Measurements from ENCODE around the gene C22orf39. TPM values are rescaled to one million over a fixed set of nuclear protein-coding genes. Genes with fewer than 3 reads are reported as not detected.

C22orf39 gene
- total and polyA plus RNA-seq, 4 donors: 11.3 to 22.4 (median 13.5) TPM

GRCh38 chr22:19405652-19406051, 41.9 kb downstream of the C22orf39 start:
- Histone ChIP-seq H3K4me1 (ENCODE audit: control insufficient read depth in 4 of 4, insufficient read depth in 4 of 4, low read length in 3 of 4) (peaks cover 0 to 10% (median 6%) of the 10 kb centered on the region in 4 donors), H3K27ac (ENCODE audit: low read depth in 1 of 2, low read length in 2 of 2) (no peak overlapping the region), H3K27me3 (ENCODE audit: control insufficient read depth in 4 of 4, insufficient read depth in 4 of 4, low read length in 3 of 4) (no peaks in the 10 kb centered on the region), H3K36me3 (ENCODE audit: control insufficient read depth in 4 of 4, insufficient read depth in 3 of 4, low read depth in 1 of 4, low read length in 3 of 4) (peaks cover 11 to 61% (median 36%) of the 10 kb centered on the region in 4 donors), H3K4me3 (ENCODE audit: low read depth in 1 of 3, low read length in 3 of 3) (no peak overlapping the region), H3K9me3 (ENCODE audit: control insufficient read depth in 4 of 4, low read length in 3 of 4) (no peaks in the 10 kb centered on the region), H3K9ac (ENCODE audit: low read depth in 1 of 2, low read length in 2 of 2) (no peak overlapping the region)
- DNase-seq (ENCODE audit: low spot score): no peak
- no peak for TF ChIP-seq SP1 (IDR thresholded peaks at IDR 0.05)
- no peak for TF ChIP-seq RAD21 (IDR thresholded peaks at IDR 0.05)
- no peak for TF ChIP-seq HNF4G (IDR thresholded peaks at IDR 0.05)
- TF ChIP-seq RXRA (IDR thresholded peaks at IDR 0.05): no peak
- TF ChIP-seq NR2F2 (IDR thresholded peaks at IDR 0.05): no peak
- no peak for TF ChIP-seq YY1 (IDR thresholded peaks at IDR 0.05)
- TF ChIP-seq FOXA2 (IDR thresholded peaks at IDR 0.05): no peak
- TF ChIP-seq MAX (IDR thresholded peaks at IDR 0.05): no peak
- no peak for TF ChIP-seq TAF1 (conservative IDR thresholded peaks at IDR 0.05)
- TF ChIP-seq FOXA1 (IDR thresholded peaks at IDR 0.05): no peak
- no peak for TF ChIP-seq ZBTB33 (IDR thresholded peaks at IDR 0.05)
- TF ChIP-seq REST (IDR thresholded peaks at IDR 0.05): no peak
- TF ChIP-seq EGR1 (IDR thresholded peaks at IDR 0.05; ENCODE audit: low read depth in 2 of 2): no peak
- no peak for TF ChIP-seq HNF4A (conservative IDR thresholded peaks at IDR 0.05)
- no peak for TF ChIP-seq GABPA (IDR thresholded peaks at IDR 0.05 in 1 of 2, conservative IDR thresholded peaks at IDR 0.05 in 1 of 2)
- no peak for TF ChIP-seq ATF3 (IDR thresholded peaks at IDR 0.05)
- no peak for TF ChIP-seq CTCF (IDR thresholded peaks at IDR 0.05; ENCODE audit: low read depth, low read length, missing input control)
- no peak for TF ChIP-seq JUND (IDR thresholded peaks at IDR 0.05)
- WGBS: 82% methylated on average over 8 of the region's 8 CpGs

Measured in liver (tissue), 9 donors.